Aorta (tissue), 5 donors: ENCODE measurements around the gene PSAPL1. TPM values are rescaled to one million over a fixed set of nuclear protein-coding genes. Genes with fewer than 3 reads are reported as not detected.

Experiments
- ATAC-seq: fragments of 200-7000 bp; cut with Tn5 transposase; one replicate; pipeline ENCODE4 v1.9.1; 2022; ENCODE audit warnings: moderate library complexity; ENCODE audit not compliant: low FRiP score
- DNase-seq, 2 donors: peaks; one replicate each; pipeline ENCODE4 v3.0.0-alpha.2; 2020
- H3K27ac ChIP-seq, 2 donors: one replicate each; pipeline ENCODE4 v1.5.1; 2013; ENCODE audit warnings: low read length in 2 of 2, mild to moderate bottlenecking in 2 of 2, moderate library complexity in 2 of 2, control low read depth in 1 of 2, inconsistent platforms in 1 of 2, low read depth in 1 of 2
- H3K27me3 ChIP-seq, 2 donors: one replicate each; pipeline ENCODE4 v1.6.1; 2013; ENCODE audit warnings: control low read depth in 1 of 2, low read length in 1 of 2, mild to moderate bottlenecking in 1 of 2, moderate library complexity in 1 of 2; ENCODE audit not compliant: insufficient read depth in 2 of 2, control insufficient read depth in 1 of 2
- H3K36me3 ChIP-seq, 2 donors: one replicate each; pipeline ENCODE4 v1.6.1; 2013; ENCODE audit warnings: control low read depth in 1 of 2, low read length in 1 of 2, mild to moderate bottlenecking in 1 of 2; ENCODE audit not compliant: insufficient read depth in 2 of 2, control insufficient read depth in 1 of 2
- H3K4me1 ChIP-seq, 2 donors: one replicate each; pipeline ENCODE4 v1.6.1; 2013; ENCODE audit warnings: low read length in 2 of 2, control low read depth in 1 of 2, mild to moderate bottlenecking in 1 of 2, moderate library complexity in 1 of 2; ENCODE audit not compliant: insufficient read depth in 2 of 2, control insufficient read depth in 1 of 2
- H3K4me3 ChIP-seq, 2 donors: one replicate each; pipeline ENCODE4 v1.5.1; 2013; ENCODE audit warnings: low read length in 2 of 2, control low read depth in 1 of 2, mild to moderate bottlenecking in 1 of 2
- H3K9me3 ChIP-seq: one replicate; pipeline ENCODE4 v1.6.1; 2013; ENCODE audit warnings: mild to moderate bottlenecking, low read length; ENCODE audit not compliant: control insufficient read depth
- WGBS, 2 donors: extraction: QIAGEN DNeasy Blood & Tissue Kit; methylation state at CpG; one replicate each; pipeline ENCODE4 v1.1.7; 2013; 5-methylcytosine and 5-hydroxymethylcytosine counted together
- intact Hi-C, 2 donors: fragments of 100-400 bp; cut with DNase I; formaldehyde crosslinking; loops; one replicate each; pipeline versions ENCODE4 v1.14.2 to v1.15.0; 2022
- polyA plus RNA-seq, 2 donors: library from polyadenylated mRNA; stranded (reverse); fragments of 200-250 nt; gene quantifications; one replicate each; pipeline ENCODE4 v1.2.3, GENCODE V29; 2013
- total RNA-seq, 2 donors: library from RNA; stranded (reverse); fragmentation: NEBNext Ultra II Directional; extraction: Animal tissue kit (Norgen Biotek cat#: 25700); gene quantifications; one replicate each; pipeline ENCODE4 v1.2.1, GENCODE V29; 2021
- donor health status: healthy with polysubstance abuse.
- donor health status: Bipolar disorder and iron deficiency.
- donor health status: DM: no; HTN: no; CAD: no.
- donor health status: DM: no; HTN: no; CAD: no.
- donor health status: DM: yes; HTN: yes; CAD: no.

The PSAPL1 gene
- total and polyA plus RNA-seq, 4 donors: not detected

DNA sequence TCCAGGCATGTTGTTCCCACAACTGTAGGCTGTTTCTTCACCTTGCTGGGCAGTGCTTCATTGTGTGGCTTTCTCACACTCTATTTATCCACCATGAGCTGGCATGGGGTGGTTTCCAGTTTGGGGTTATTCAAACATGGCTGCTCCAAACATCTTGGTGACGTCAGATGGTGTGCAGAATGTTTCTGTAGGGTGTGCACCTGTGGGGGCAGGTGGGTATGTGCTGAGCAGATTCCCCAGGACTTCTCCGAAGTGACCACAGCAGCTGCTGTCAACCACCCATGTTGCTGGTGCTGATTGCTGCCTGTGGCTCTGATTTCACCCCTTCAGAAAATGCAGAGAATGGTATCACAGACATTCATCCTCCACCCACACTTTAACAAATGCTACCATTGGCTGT is 5.0 kb upstream of the PSAPL1 start:
- no peak overlapping the region for H3K27ac ChIP-seq
- intact Hi-C loops: no loop called here
- 90 to 94% methylated on average over 2 of the region's 2 CpGs for WGBS, 2 donors
- no peaks in the 10 kb centered on the region for H3K4me1 ChIP-seq
- H3K36me3 ChIP-seq: no peaks in the 10 kb centered on the region
- DNase-seq (no peak), ATAC-seq (no peak)
- peaks cover 5% of the 10 kb centered on the region for H3K9me3 ChIP-seq
- H3K27me3 ChIP-seq: no peaks in the 10 kb centered on the region
- no peak overlapping the region for H3K4me3 ChIP-seq

GRCh38 chr4:7436256-7436655 is 1.5 kb upstream of the PSAPL1 start:
- WGBS, 2 donors: 87 to 90% methylated on average over 13 of the region's 13 CpGs
- Histone ChIP-seq H3K4me3 (no peak overlapping the region), H3K36me3 (no peaks in the 10 kb centered on the region), H3K27me3 (no peaks in the 10 kb centered on the region), H3K4me1 (no peaks in the 10 kb centered on the region), H3K27ac (no peak overlapping the region), H3K9me3 (peaks cover 5% of the 10 kb centered on the region)
- intact Hi-C loops: no loop called here
- DNase-seq (peak in 1 of 2 donors; percentile 41), ATAC-seq (no peak)

DNA sequence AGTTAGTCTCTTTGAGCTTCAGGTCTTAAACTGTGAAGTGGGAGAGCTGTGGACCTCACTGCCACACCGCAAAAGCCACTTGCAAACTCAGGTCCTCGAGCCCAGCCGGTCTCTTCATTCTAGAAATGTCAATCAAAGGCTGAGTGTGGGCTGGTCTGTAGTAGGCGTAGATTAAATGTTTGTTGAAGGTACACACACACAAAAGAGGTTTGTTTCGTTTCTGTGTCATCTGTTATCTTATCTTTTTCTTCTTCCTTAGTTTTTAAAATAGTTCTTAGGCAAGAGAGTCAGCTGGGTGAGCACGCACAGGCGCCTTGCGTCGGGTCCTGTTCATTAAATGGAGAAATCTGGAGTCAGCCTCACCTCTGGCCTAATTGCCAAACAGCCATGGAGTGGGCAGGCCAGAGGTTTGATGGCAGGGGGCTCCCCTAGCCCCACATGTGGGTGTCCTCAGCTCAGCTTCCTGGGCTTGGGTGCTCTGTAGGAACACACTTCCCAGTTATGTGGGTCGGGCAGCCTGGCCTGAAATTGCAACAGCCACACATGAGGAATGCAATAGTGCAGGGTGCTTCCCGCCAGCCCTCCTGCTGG is 836 bp upstream of the PSAPL1 start:
- 91 to 93% methylated on average over 11 of the region's 11 CpGs for WGBS, 2 donors
- Histone ChIP-seq H3K4me3 (no peak overlapping the region), H3K27me3 (no peaks in the 10 kb centered on the region), H3K4me1 (no peaks in the 10 kb centered on the region), H3K36me3 (no peaks in the 10 kb centered on the region), H3K27ac (no peak overlapping the region), H3K9me3 (peaks cover 5% of the 10 kb centered on the region)
- DNase-seq (peak in 1 of 2 donors; percentile 26), ATAC-seq (no peak)
- intact Hi-C loops: no loop called here

DNA sequence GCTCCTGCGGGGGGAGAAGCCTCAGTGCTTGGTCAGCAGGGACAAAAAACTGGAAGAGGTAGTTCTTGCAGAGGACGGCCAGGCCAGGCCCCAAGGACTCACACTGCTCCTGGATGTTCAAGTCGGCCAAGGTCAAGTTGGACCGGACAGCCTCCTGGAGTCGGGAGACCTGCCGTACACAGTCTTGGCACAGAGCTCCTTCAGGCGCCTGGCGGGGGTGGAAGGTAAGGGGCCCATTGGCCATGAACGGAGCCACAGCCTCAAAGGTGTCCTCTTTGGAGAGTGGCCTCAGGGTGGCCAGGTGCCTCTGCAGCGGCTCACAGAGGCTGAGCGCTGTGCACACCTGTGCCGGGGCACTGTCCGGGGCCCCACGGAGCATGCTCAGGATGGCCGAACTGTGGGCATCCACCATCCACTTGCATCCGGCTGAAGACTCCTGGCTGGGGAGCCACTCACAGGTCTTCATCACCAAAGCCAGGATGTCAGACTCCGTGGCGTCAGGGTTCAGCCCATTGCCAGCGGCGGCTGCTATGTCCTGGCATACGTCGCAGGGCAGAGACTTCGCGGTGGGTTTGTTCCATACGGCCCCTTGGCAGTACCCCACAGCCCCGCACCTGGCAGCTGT is 477 bp downstream of the PSAPL1 start:
- H3K27me3 ChIP-seq: no peaks in the 10 kb centered on the region
- H3K9me3 ChIP-seq: peaks cover 2% of the 10 kb centered on the region
- intact Hi-C loops: no loop called here
- no peaks in the 10 kb centered on the region for H3K4me1 ChIP-seq
- no peak overlapping the region for H3K27ac ChIP-seq
- peak in 1 of 2 donors; percentile 44 for DNase-seq
- no peak for ATAC-seq
- H3K4me3 ChIP-seq: no peak overlapping the region
- WGBS, 2 donors: 87 to 90% methylated on average over 26 of the region's 26 CpGs
- H3K36me3 ChIP-seq: no peaks in the 10 kb centered on the region

DNA sequence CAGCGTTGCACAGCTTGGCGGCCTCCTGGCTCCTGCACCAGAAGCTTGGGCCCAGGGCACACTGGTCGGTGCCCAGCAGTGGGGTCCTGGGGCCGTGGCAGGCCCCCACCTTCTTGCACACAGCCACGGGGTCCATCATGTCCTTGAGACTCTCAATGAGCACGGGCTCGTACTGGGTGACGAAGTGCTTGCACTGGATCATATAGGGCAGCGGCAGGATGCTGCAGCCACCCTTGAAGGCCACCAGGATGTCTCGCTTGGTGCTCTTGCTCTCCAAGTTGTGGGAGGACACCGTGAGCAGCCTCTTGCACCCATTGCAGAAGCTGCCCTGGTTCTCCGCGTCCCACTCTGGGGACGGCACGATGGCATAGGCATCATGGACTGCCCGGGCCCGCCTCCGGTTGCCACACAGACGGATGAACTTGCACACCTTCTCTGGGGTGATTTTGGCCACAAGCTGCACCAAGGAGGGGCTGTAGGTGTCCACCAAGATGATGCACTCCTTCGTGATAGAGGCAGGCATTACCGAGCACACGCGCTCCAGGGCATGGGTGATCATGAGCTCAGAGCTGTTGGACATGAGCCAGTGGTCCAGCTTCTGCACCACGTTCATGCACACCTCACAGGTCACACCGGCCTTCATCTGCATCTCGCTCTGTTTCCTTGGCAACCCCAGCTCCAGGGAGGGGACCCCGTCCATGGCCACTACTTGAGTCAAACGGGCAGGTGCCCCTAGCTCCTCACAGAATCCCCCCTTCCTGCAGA is 1.2 kb downstream of the PSAPL1 start:
- Histone ChIP-seq H3K4me3 (no peak overlapping the region), H3K9me3 (no peaks in the 10 kb centered on the region), H3K27me3 (no peaks in the 10 kb centered on the region), H3K27ac (no peak overlapping the region), H3K4me1 (no peaks in the 10 kb centered on the region), H3K36me3 (no peaks in the 10 kb centered on the region)
- DNase-seq: peak; percentile 29 to 46
- 92% methylated on average over 28 of the region's 28 CpGs for WGBS, 2 donors
- intact Hi-C loops: no loop called here
- ATAC-seq: no peak

- no peaks in the 10 kb centered on the region for H3K36me3 ChIP-seq
- H3K9me3 ChIP-seq: no peaks in the 10 kb centered on the region
- ATAC-seq (no peak), DNase-seq (peak; percentile 38 to 73)
- intact Hi-C loops: no loop called here
- 91 to 92% methylated on average over 23 of the region's 23 CpGs for WGBS, 2 donors
- H3K4me1 ChIP-seq: no peaks in the 10 kb centered on the region
- no peaks in the 10 kb centered on the region for H3K27me3 ChIP-seq
- H3K27ac ChIP-seq: no peak overlapping the region
- H3K4me3 ChIP-seq: no peak overlapping the region
Observed at GRCh38 chr4:7432531-7433375, 2.0 kb downstream of the PSAPL1 start.

DNA sequence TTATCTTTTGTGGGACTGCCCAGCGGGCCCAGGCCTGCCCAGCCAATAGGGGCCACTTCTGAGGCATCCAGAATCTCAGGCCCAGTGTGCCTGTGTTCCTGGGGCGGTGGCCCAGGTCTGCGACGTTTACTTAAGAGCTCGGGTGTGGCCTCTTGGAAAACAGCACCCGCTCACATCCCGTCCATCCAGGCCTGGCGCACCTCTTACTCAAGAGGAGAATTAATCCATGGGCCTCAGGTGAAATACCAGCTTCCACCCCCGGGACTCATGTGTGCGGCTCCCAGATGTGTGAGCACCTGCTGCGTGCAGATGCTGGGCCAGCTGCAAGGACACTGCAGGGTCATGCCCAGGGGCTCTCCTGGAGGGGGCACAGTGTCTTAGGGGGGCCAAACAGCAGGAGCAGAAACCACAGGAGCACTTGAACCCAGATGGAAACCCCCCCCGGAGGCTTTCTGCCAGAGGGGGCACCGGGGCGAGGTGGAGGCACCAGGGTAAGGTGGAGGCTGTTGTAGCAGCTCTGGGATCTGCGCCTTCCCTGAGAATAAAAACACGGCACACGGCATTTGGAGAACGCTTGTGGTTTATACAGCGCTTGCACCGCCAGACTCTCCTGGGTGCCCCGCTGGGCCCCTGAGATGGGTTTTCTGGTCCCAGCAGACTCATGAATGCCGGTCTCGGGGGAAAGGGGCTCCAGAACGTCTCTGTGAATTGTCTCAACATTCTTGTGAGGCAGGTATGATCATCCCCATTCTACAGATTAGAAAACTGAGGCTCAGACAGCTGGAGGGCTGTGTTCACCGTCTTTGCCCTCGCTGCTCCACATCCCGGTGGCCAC is 2.8 kb downstream of the PSAPL1 start:
- DNase-seq: peak; percentile 25 to 59
- Histone ChIP-seq H3K27me3 (no peaks in the 10 kb centered on the region), H3K27ac (no peak overlapping the region), H3K4me3 (no peak overlapping the region), H3K9me3 (no peaks in the 10 kb centered on the region), H3K36me3 (no peaks in the 10 kb centered on the region), H3K4me1 (no peaks in the 10 kb centered on the region)
- intact Hi-C loops: no loop called here
- ATAC-seq: no peak
- 93 to 94% methylated on average over 27 of the region's 27 CpGs for WGBS, 2 donors
